GM23338 (cell line): ENCODE data around the gene FHAD1. TPM values are rescaled to one million over a fixed set of nuclear protein-coding genes. Genes with fewer than 3 reads are reported as not detected.

Experiments used
- ATAC-seq: fragments of 200-7000 bp; cut with Tn5 transposase; 3 replicates; pipeline ENCODE4 v1.9.1; 2020
- DNase-seq: peaks from one replicate; pipeline ENCODE4 v3.0.0-alpha.2; 2015; ENCODE audit warnings: low spot score
- H2AFZ ChIP-seq: fragments of 200-600 bp; sonication (generic); 2 replicates; pipeline ENCODE4 v1.8.0; 2016; ENCODE audit warnings: antibody characterized with exemption, mild to moderate bottlenecking, moderate library complexity
- H3F3A ChIP-seq: fragments of 200-600 bp; sonication (generic); replicated peaks from 2 replicates; pipeline ENCODE4 v1.8.0; 2017; ENCODE audit warnings: antibody characterized with exemption, mixed run types, low read depth
- H3K27ac ChIP-seq: fragments of 200-600 bp; sonication (generic); 2 replicates; pipeline ENCODE4 v1.6.1; 2016; ENCODE audit warnings: low read depth
- H3K27me3 ChIP-seq: fragments of 200-600 bp; sonication (generic); 2 replicates; pipeline ENCODE4 v1.8.0; 2016; ENCODE audit warnings: mild to moderate bottlenecking, mixed run types, moderate library complexity; ENCODE audit not compliant: insufficient read depth
- H3K36me3 ChIP-seq: fragments of 200-600 bp; sonication (generic); 2 replicates; pipeline ENCODE4 v1.8.0; 2016; ENCODE audit warnings: mild to moderate bottlenecking; ENCODE audit not compliant: insufficient read depth
- H3K4me1 ChIP-seq: fragments of 200-600 bp; sonication (generic); 2 replicates; pipeline ENCODE4 v1.8.0; 2016; ENCODE audit warnings: mild to moderate bottlenecking, moderate library complexity; ENCODE audit not compliant: insufficient read depth
- H3K4me2 ChIP-seq: fragments of 200-600 bp; sonication (generic); 2 replicates; pipeline ENCODE4 v1.7.1; 2017; ENCODE audit warnings: mixed run types
- H3K4me3 ChIP-seq: fragments of 200-600 bp; sonication (generic); 2 replicates; pipeline ENCODE4 v1.6.1; 2016; ENCODE audit warnings: mixed run types
- H3K79me2 ChIP-seq: fragments of 200-600 bp; sonication (generic); replicated peaks from 2 replicates; pipeline ENCODE4 v1.8.0; 2017; ENCODE audit warnings: mild to moderate bottlenecking; ENCODE audit not compliant: insufficient read depth
- H3K9me2 ChIP-seq: fragments of 200-600 bp; sonication (generic); 2 replicates; pipeline ENCODE4 v1.8.0; 2017; ENCODE audit not compliant: insufficient read depth
- H4K20me1 ChIP-seq: fragments of 200-600 bp; sonication (generic); replicated peaks from 2 replicates; pipeline ENCODE4 v1.8.0; 2017; ENCODE audit warnings: mild to moderate bottlenecking; ENCODE audit not compliant: insufficient read depth
- H3K27ac Mint-ChIP-seq: 2 replicates; pipeline ENCODE4 v1.8.0; 2020; ENCODE audit warnings: inconsistent platforms, mild to moderate bottlenecking, moderate library complexity, mixed read lengths
- H3K27me3 Mint-ChIP-seq: 3 replicates; pipeline ENCODE4 v1.8.0; 2022; ENCODE audit warnings: low read depth, mild to moderate bottlenecking, moderate library complexity, mixed read lengths, inconsistent platforms; ENCODE audit not compliant: insufficient read depth, poor library complexity
- H3K36me3 Mint-ChIP-seq: 3 replicates; pipeline ENCODE4 v1.8.0; 2021; ENCODE audit warnings: low read depth, mild to moderate bottlenecking, inconsistent platforms, moderate library complexity, mixed read lengths
- H3K4me1 Mint-ChIP-seq: 3 replicates; pipeline ENCODE4 v1.8.0; 2020; ENCODE audit warnings: mild to moderate bottlenecking, inconsistent platforms, mixed read lengths
- H3K4me3 Mint-ChIP-seq: 3 replicates; pipeline ENCODE4 v1.8.0; 2021; ENCODE audit warnings: moderate library complexity, mild to moderate bottlenecking, inconsistent platforms, mixed read lengths
- H3K9me3 Mint-ChIP-seq: 3 replicates; pipeline ENCODE4 v1.8.0; 2020; ENCODE audit warnings: moderate library complexity, mild to moderate bottlenecking, inconsistent platforms, mixed read lengths
- CREB1 ChIP-seq: fragments of 250-450 bp; sonication (Bioruptor Pico); IDR thresholded peaks from 2 replicates; pipeline ENCODE4 v1.5.0; 2020; ENCODE audit warnings: low read depth, mild to moderate bottlenecking, moderate library complexity
- EZH2 ChIP-seq: fragments of 200-600 bp; sonication (generic); IDR thresholded peaks from one replicate; pipeline ENCODE4 v1.8.0; 2017; ENCODE audit warnings: antibody characterized with exemption, mild to moderate bottlenecking, low read depth; ENCODE audit not compliant: unreplicated experiment
- JUNB ChIP-seq: IDR thresholded peaks from one replicate; pipeline ENCODE4 v1.6.1; 2016; ENCODE audit warnings: antibody characterized with exemption; ENCODE audit not compliant: unreplicated experiment
- POLR2AphosphoS5 ChIP-seq: IDR thresholded peaks from 2 replicates; pipeline ENCODE4 v1.6.1; 2016; ENCODE audit warnings: antibody characterized with exemption, low read depth
- REST ChIP-seq: IDR thresholded peaks from one replicate; pipeline ENCODE4 v1.6.1; 2018; ENCODE audit warnings: antibody characterized with exemption; ENCODE audit not compliant: unreplicated experiment
- ZNF114 ChIP-seq: fragments of 250-450 bp; sonication (Bioruptor Pico); IDR thresholded peaks from 2 replicates; pipeline ENCODE4 v1.5.0; 2020; ENCODE audit warnings: mild to moderate bottlenecking, moderate library complexity
- ZNF331 ChIP-seq: fragments of 250-450 bp; sonication (Bioruptor Pico); IDR thresholded peaks from 2 replicates; pipeline ENCODE4 v1.5.0; 2020; ENCODE audit warnings: low read depth, mild to moderate bottlenecking, moderate library complexity
- polyA plus RNA-seq: library from polyadenylated mRNA; unstranded; fragments of >200 nt; fragmentation: Nextera tagmentation; extraction: Ambion mirVana; gene quantifications from 2 replicates; pipeline ENCODE4 v1.2.1, GENCODE V29; 2016
- total RNA-seq: library from RNA; depleted of rRNA; stranded (reverse); fragments of >200 nt; shearing (Covaris generic); gene quantifications from 2 replicates; pipeline ENCODE4 v1.2.3, GENCODE V29; 2014
- TF ChIP-seq, protein P1 (sequence below), 2 experiments: fragments of 200-600 bp in 1 of 2; sonication (generic) in 1 of 2; conservative IDR thresholded peaks; 2 replicates each; pipeline versions ENCODE4 v1.5.1 to v1.6.1; 2016 to 2017; ENCODE audit warnings: antibody characterized with exemption in 2 of 2, low read depth in 2 of 2, mild to moderate bottlenecking in 2 of 2, moderate library complexity in 1 of 2

FHAD1 gene
- total and polyA plus RNA-seq, 2 experiments from 2014 or later = 1.8 to 3.3 TPM

DNA sequence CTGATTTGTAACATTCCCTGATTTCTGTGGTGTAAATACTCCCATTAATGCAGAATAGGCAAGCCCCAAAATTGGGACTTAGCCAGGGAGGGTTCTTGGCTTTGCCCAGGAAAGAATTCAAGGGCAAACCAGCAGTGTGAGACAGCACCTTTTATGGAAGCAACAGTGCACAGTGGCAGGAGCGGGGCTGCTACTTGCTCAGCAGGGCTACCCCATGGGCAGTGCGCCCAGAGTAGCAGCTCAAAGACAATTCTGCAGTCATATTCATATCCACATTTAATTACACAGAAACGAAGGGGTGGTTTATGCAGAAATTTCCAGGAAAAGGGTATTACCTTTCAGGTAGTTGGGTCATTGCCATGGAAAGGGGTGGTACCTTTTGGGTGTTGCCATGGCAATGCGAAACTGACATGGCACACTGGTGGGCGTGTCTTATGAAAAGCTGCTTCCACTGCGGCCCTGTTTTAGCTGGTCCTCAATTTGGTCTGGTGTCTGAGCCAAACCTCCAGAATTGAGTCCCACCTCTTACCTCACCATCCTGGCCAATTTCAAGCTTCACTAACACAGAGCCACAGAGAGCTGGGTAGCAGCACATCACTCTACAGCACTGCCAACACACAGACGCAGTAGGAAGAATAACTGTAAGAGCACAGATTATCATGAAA is 35.9 kb downstream of the FHAD1 start (continued):
- TF ChIP-seq REST = no peak

- TF ChIP-seq ZNF331 (CRISPR knock-in tag) = no peak
- no peak for TF ChIP-seq REST
- no peak for TF ChIP-seq JUNB
- TF ChIP-seq EZH2 = no peak
- DNase-seq = no peak
- Histone ChIP-seq H3K79me2 (no peaks in the 10 kb centered on the region), H3K4me3 (no peak overlapping the region), H4K20me1 (no peaks in the 10 kb centered on the region), H3K9me2 (no peaks in the 10 kb centered on the region), H3K36me3 (no peaks in the 10 kb centered on the region), H3K4me1 (no peaks in the 10 kb centered on the region), H3K27me3 (no peaks in the 10 kb centered on the region), H3K27ac (no peak overlapping the region), H2AFZ (no peak overlapping the region), H3K4me2 (no peak overlapping the region), H3F3A (no peaks in the 10 kb centered on the region)
- ATAC-seq = peak; percentile 68
- Mint-ChIP-seq H3K36me3 (no peaks in the 10 kb centered on the region), H3K27me3 (no peaks in the 10 kb centered on the region), H3K9me3 (no peaks in the 10 kb centered on the region), H3K4me1 (peaks cover 2% of the 10 kb centered on the region; the same call in 2 of the 3 replicates), H3K27ac (no peak overlapping the region), H3K4me3 (no peak overlapping the region)
Measured at GRCh38 chr1:15283526-15283925, 36.5 kb downstream of the FHAD1 start.

GRCh38 chr1:15286452-15286851 is 39.4 kb downstream of the FHAD1 start:
- Histone ChIP-seq H3K79me2 (no peaks in the 10 kb centered on the region), H3F3A (no peaks in the 10 kb centered on the region), H3K27me3 (no peaks in the 10 kb centered on the region), H3K9me2 (no peaks in the 10 kb centered on the region), H3K4me1 (no peaks in the 10 kb centered on the region), H3K36me3 (no peaks in the 10 kb centered on the region), H4K20me1 (no peaks in the 10 kb centered on the region), H3K27ac (no peak overlapping the region), H2AFZ (no peak overlapping the region), H3K4me3 (no peak overlapping the region), H3K4me2 (no peak overlapping the region)
- ATAC-seq = no peak
- peaks cover 2% of the 10 kb centered on the region; the same call in 2 of the 3 replicates for H3K4me1 Mint-ChIP-seq
- H3K4me3 Mint-ChIP-seq = no peak overlapping the region
- H3K9me3 Mint-ChIP-seq = no peaks in the 10 kb centered on the region
- H3K36me3 Mint-ChIP-seq = no peaks in the 10 kb centered on the region
- no peaks in the 10 kb centered on the region for H3K27me3 Mint-ChIP-seq
- no peak for DNase-seq
- H3K27ac Mint-ChIP-seq = no peak overlapping the region
- TF ChIP-seq REST (no peak), ZNF114 (CRISPR knock-in tag) (no peak), POLR2AphosphoS5 (no peak), CREB1 (CRISPR knock-in tag) (no peak)
- TF ChIP-seq, protein P1, sequence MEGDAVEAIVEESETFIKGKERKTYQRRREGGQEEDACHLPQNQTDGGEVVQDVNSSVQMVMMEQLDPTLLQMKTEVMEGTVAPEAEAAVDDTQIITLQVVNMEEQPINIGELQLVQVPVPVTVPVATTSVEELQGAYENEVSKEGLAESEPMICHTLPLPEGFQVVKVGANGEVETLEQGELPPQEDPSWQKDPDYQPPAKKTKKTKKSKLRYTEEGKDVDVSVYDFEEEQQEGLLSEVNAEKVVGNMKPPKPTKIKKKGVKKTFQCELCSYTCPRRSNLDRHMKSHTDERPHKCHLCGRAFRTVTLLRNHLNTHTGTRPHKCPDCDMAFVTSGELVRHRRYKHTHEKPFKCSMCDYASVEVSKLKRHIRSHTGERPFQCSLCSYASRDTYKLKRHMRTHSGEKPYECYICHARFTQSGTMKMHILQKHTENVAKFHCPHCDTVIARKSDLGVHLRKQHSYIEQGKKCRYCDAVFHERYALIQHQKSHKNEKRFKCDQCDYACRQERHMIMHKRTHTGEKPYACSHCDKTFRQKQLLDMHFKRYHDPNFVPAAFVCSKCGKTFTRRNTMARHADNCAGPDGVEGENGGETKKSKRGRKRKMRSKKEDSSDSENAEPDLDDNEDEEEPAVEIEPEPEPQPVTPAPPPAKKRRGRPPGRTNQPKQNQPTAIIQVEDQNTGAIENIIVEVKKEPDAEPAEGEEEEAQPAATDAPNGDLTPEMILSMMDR (conservative IDR thresholded peaks at IDR 0.05; ENCODE audit: low read depth in 2 of 2) = no peak
